Muscle layer of duodenum (tissue), 2 donors: ENCODE results near the gene EIF1AD.

ENCODE experiments used
- H3K27ac ChIP-seq: one replicate; pipeline ENCODE4 v1.7.0; 2013; ENCODE audit warnings: mild to moderate bottlenecking, low read length
- H3K27me3 ChIP-seq: one replicate; pipeline ENCODE4 v1.7.0; 2013; ENCODE audit warnings: low read depth, mild to moderate bottlenecking, control low read depth, low read length
- H3K36me3 ChIP-seq, 2 donors: one replicate each; pipeline ENCODE4 v1.7.0; 2013; ENCODE audit warnings: low read length in 2 of 2, control low read depth in 1 of 2, mild to moderate bottlenecking in 1 of 2; ENCODE audit not compliant: insufficient read depth in 2 of 2, control insufficient read depth in 1 of 2
- H3K4me1 ChIP-seq, 2 donors: one replicate each; pipeline ENCODE4 v1.7.0; 2013; ENCODE audit warnings: low read length in 2 of 2, mild to moderate bottlenecking in 2 of 2, control low read depth in 1 of 2, moderate library complexity in 1 of 2; ENCODE audit not compliant: insufficient read depth in 2 of 2, control insufficient read depth in 1 of 2
- H3K4me3 ChIP-seq, 2 donors: one replicate each; pipeline ENCODE4 v1.7.0; 2013; ENCODE audit warnings: low read length in 2 of 2, low read depth in 1 of 2, mild to moderate bottlenecking in 1 of 2
- H3K9me3 ChIP-seq, 2 donors: one replicate each; pipeline ENCODE4 v1.7.0; 2013; ENCODE audit warnings: low read length in 2 of 2, control low read depth in 1 of 2, mild to moderate bottlenecking in 1 of 2; ENCODE audit not compliant: control insufficient read depth in 1 of 2
- donor health status: healthy.

Gene EIF1AD

DNA sequence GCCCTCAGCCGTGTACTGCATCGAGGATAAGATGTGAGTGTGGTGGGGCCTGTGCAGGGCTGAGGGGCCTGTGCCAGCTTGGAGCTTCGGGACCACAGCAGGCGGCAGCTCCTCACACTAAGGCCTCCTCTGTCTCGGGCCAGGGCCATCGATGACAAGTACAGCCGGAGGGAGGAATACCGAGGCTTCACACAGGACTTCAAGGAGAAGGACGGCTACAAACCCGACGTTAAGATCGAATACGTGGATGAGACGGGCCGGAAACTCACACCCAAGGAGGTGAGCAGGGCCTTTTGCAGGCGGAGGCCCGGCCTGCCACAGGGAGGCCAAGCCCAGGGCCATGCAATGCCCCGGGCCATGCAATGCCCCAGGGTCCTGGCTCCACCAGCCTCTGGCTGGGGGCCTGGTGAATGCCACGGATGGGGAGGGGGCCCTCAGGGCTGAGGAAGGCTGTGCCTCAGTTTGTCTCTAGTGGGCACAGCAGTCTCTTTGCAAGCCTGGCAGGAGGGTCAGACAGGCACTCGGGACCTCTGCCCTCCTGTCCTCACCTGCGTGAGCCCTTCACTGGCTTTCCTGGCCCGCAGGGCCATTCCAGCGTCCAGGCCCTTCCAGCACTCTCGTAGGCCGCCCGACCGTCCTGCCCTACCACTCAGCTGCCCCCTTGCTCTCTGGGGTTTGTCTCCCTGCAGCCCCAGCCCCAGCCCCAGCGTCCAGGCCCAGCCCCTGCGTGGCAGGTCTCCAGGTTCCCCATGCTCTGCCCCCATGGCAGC is 24.2 kb downstream of the EIF1AD start:
- Histone ChIP-seq H3K9me3 (no peaks in the 10 kb centered on the region), H3K36me3 (peaks cover 9 to 46% of the 10 kb centered on the region in 2 donors), H3K27ac (no peak overlapping the region), H3K27me3 (no peaks in the 10 kb centered on the region), H3K4me1 (no peaks in the 10 kb centered on the region), H3K4me3 (no peak overlapping the region)

- Histone ChIP-seq H3K4me3 (no peak overlapping the region), H3K9me3 (no peaks in the 10 kb centered on the region), H3K4me1 (no peaks in the 10 kb centered on the region), H3K27me3 (no peaks in the 10 kb centered on the region), H3K27ac (no peak overlapping the region), H3K36me3 (peaks cover 17 to 53% of the 10 kb centered on the region in 2 donors)
Observed at GRCh38 chr11:65976216-65977176, 25.5 kb downstream of the EIF1AD start.

DNA sequence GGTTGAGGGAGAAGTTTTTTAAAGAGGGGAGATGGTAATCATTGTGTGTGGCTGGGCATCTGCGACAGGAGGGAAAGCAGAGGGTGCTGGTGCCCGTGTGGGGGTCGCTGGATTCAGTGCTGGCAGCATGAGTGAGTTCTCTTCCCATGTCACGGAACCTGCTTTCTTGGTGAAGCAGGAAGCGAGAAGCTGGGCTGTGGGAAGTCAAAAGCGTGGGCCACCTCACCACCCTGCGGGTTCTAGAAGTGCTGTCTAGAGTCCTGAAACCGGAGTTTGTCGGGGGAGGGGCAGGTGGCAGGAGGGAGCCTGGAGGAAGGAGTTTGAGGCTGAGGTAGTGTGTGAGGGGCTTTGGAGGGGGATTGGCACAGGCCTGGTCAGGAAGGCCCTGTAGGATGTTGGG is 26.2 kb downstream of the EIF1AD start:
- Histone ChIP-seq H3K4me1 (no peaks in the 10 kb centered on the region), H3K36me3 (peaks cover 17 to 53% of the 10 kb centered on the region in 2 donors), H3K27me3 (no peaks in the 10 kb centered on the region), H3K9me3 (no peaks in the 10 kb centered on the region), H3K27ac (no peak overlapping the region), H3K4me3 (no peak overlapping the region)

DNA sequence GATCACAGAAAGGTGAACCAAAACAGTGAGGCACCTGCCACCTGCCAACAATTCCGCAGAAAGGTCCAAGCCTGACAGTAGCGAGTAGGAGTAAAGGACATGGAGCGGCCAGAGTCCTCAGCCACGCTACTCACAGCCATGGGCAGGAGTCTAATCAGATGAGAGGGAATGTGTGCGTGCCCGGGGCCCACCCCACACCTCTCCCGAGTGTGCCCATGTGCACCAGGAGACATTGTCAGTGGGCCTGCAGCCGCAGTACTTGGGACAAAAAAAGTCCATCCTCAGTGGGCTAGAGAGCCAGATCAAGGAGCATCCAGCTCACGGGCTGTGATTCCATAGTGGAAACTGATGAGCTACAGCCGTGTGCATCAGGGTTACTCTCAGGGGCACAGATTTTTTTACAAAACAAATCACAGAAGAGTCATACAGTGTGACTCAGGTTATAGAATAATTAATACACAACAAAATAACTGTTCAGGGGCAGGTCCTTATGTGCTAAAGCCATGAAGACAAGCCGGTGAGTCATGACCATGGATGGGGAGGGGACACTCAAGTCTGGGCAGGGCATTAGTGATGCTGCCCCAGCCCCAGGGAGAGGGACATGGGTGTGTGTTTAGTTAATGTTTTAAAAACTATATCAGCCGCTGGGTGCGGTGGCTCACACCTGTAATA is 28.4 kb downstream of the EIF1AD start:
- Histone ChIP-seq H3K36me3 (peaks cover 22 to 60% of the 10 kb centered on the region in 2 donors), H3K27ac (no peak overlapping the region), H3K4me3 (no peak overlapping the region), H3K9me3 (no peaks in the 10 kb centered on the region), H3K27me3 (no peaks in the 10 kb centered on the region), H3K4me1 (peaks cover 0 to 3% of the 10 kb centered on the region in 2 donors)

GRCh38 chr11:65972116-65972515 is 29.8 kb downstream of the EIF1AD start:
- Histone ChIP-seq H3K27me3 (no peaks in the 10 kb centered on the region), H3K36me3 (peaks cover 23 to 60% of the 10 kb centered on the region in 2 donors), H3K9me3 (no peaks in the 10 kb centered on the region), H3K4me3 (no peak overlapping the region), H3K4me1 (peaks cover 0 to 3% of the 10 kb centered on the region in 2 donors), H3K27ac (no peak overlapping the region)

DNA sequence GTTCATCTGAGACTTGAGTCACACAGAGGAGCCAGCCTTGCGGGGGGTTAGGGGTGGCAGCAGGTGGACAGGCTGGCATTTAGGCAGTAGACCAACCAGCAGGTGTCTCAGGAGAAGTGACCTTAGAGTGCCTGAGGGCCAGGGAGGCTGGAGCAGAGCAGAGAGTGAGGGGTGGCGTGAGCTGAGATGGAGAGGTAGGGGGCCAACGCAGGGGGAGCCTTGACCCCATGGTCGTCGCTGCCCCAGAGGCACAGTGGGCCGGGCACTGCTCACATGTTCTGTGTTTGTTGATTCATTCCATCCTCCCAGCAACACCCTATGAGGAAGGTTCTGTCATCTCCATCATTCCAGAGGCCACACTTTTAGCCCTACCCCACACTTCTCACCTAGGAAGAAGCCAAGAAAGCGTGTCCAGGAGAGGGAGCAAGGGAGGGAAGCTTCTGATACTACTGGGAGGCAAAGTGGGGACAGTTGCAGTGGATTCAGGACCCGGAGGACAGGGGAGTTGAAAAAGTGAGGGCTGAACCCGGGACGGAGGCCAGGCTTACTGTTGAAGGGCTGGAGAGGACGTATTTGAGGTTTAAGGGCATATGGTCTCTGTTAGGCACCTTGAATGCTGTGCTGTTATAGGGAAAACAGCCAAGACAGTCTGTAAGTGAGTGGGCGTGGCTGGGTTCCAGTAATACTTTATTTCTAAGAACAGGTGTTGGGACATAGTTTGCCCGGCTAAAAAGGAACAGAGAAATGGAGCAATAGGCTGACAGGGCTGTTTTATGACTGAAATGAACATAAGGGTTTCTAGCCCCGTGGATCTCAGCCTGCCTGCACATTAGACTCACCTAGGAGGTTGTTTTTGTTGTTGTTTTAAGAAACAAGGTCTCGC is 33.1 kb downstream of the EIF1AD start:
- H3K27ac ChIP-seq: no peak overlapping the region

GRCh38 chr11:65967329-65967934 is 34.5 kb downstream of the EIF1AD start:
- Histone ChIP-seq H3K27ac (no peak overlapping the region), H3K36me3 (peaks cover 52 to 78% of the 10 kb centered on the region in 2 donors)

More for the DNA sequence above, 33.1 kb downstream of the EIF1AD start:
- no peaks in the 10 kb centered on the region for H3K9me3 ChIP-seq
- H3K4me3 ChIP-seq: no peak overlapping the region
- H3K36me3 ChIP-seq: peaks cover 54 to 81% of the 10 kb centered on the region in 2 donors
- peaks cover 0 to 9% of the 10 kb centered on the region in 2 donors for H3K4me1 ChIP-seq
- H3K27me3 ChIP-seq: no peaks in the 10 kb centered on the region

GRCh38 chr11:65965986-65966762 is 35.8 kb downstream of the EIF1AD start:
- Histone ChIP-seq H3K4me3 (no peak overlapping the region), H3K4me1 (peaks cover 10 to 26% of the 10 kb centered on the region in 2 donors), H3K36me3 (peaks cover 45 to 70% of the 10 kb centered on the region in 2 donors), H3K9me3 (no peaks in the 10 kb centered on the region), H3K27me3 (no peaks in the 10 kb centered on the region), H3K27ac (no peak overlapping the region)

More at GRCh38 chr11:65967329-65967934, 34.5 kb downstream of the EIF1AD start:
- Histone ChIP-seq H3K4me1 (peaks cover 8 to 23% of the 10 kb centered on the region in 2 donors), H3K9me3 (no peaks in the 10 kb centered on the region), H3K27me3 (no peaks in the 10 kb centered on the region), H3K4me3 (no peak overlapping the region)

DNA sequence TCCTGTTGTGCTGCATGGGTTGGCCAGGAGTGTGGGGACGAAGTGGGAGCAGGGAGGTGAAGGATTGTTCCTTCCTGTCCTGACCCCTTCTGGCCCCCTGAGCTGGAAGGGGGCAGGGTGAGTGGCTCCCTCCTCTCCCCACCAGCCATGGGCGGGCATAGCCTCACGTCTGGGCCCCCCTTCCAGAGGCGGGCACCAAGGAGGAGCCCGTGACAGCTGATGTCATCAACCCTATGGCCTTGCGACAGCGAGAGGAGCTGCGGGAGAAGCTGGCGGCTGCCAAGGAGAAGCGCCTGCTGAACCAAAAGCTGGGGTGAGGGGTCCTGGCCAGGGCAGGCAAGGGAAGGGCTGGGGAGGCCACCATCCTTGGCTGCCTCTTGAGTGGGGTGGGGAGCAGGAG is 37.1 kb downstream of the EIF1AD start:
- Histone ChIP-seq H3K4me3 (no peak overlapping the region), H3K27me3 (no peaks in the 10 kb centered on the region), H3K36me3 (peaks cover 41 to 63% of the 10 kb centered on the region in 2 donors), H3K4me1 (peaks cover 10 to 26% of the 10 kb centered on the region in 2 donors), H3K27ac (no peak overlapping the region), H3K9me3 (no peaks in the 10 kb centered on the region)
